Measurements from ENCODE around the gene SLC30A10.
"Not testable (repeated sequence)": the region's sequence is repeated elsewhere in the genome, so short reads cannot be mapped to it uniquely, and the experiment has no call there.

The SLC30A10 gene

GRCh38 chr1:219898375-219898774, 30.0 kb downstream of the SLC30A10 start:
- TF ChIP-seq JUND (IDR thresholded peaks at IDR 0.05; ENCODE audit: low read depth): no peak
- no peak for DNase-seq (ENCODE audit: low read depth in 1 of 2, low spot score in 1 of 2)
- in situ Hi-C loops (cut with HindIII; ENCODE audit: low pct_unique_long_range_greater_than_20kb, low sequenced_read_pairs): no loop called here

- no peak for DNase-seq (ENCODE audit: low read depth in 1 of 2, low spot score in 1 of 2)
- TF ChIP-seq JUND (IDR thresholded peaks at IDR 0.05; ENCODE audit: low read depth): no peak
- in situ Hi-C loops (cut with HindIII; ENCODE audit: low pct_unique_long_range_greater_than_20kb, low sequenced_read_pairs): no loop called here
Observed at GRCh38 chr1:219897914-219898313, 30.4 kb downstream of the SLC30A10 start.

GRCh38 chr1:219892271-219892670, 36.1 kb downstream of the SLC30A10 start:
- in situ Hi-C loops (cut with HindIII; ENCODE audit: low pct_unique_long_range_greater_than_20kb, low sequenced_read_pairs); DNase-seq (ENCODE audit: low read depth in 1 of 2, low spot score in 1 of 2): not testable (repeated sequence)

- in situ Hi-C loops (cut with HindIII; ENCODE audit: low pct_unique_long_range_greater_than_20kb, low sequenced_read_pairs); DNase-seq (ENCODE audit: low read depth in 1 of 2, low spot score in 1 of 2): not testable (repeated sequence)
Observed at GRCh38 chr1:219891846-219892245, 36.5 kb downstream of the SLC30A10 start.

- in situ Hi-C loops (cut with HindIII; ENCODE audit: low pct_unique_long_range_greater_than_20kb, low sequenced_read_pairs); DNase-seq (ENCODE audit: low read depth in 1 of 2, low spot score in 1 of 2): not testable (repeated sequence)
Observed at GRCh38 chr1:219888667-219889066, 39.7 kb downstream of the SLC30A10 start.

- DNase-seq (ENCODE audit: low read depth in 1 of 2, low spot score in 1 of 2): no peak
- TF ChIP-seq JUND (IDR thresholded peaks at IDR 0.05; ENCODE audit: low read depth): no peak
- in situ Hi-C loops (cut with HindIII; ENCODE audit: low pct_unique_long_range_greater_than_20kb, low sequenced_read_pairs): no loop called here
Observed at GRCh38 chr1:219885680-219886079, 42.7 kb downstream of the SLC30A10 start.

GRCh38 chr1:219883400-219884332, 44.7 kb downstream of the SLC30A10 start:
- DNase-seq (ENCODE audit: low read depth in 1 of 2, low spot score in 1 of 2): peak in 1 of 2 experiments; percentile 24
- in situ Hi-C loops (cut with HindIII; ENCODE audit: low pct_unique_long_range_greater_than_20kb, low sequenced_read_pairs): no loop called here
- TF ChIP-seq JUND (IDR thresholded peaks at IDR 0.05; ENCODE audit: low read depth): no peak

- in situ Hi-C loops (cut with HindIII; ENCODE audit: low pct_unique_long_range_greater_than_20kb, low sequenced_read_pairs): no loop called here
- no peak for DNase-seq (ENCODE audit: low read depth in 1 of 2, low spot score in 1 of 2)
- no peak for TF ChIP-seq JUND (IDR thresholded peaks at IDR 0.05; ENCODE audit: low read depth)
Observed at GRCh38 chr1:219882755-219883154, 45.6 kb downstream of the SLC30A10 start.

GRCh38 chr1:219882096-219882495, 46.3 kb downstream of the SLC30A10 start:
- in situ Hi-C loops (cut with HindIII; ENCODE audit: low pct_unique_long_range_greater_than_20kb, low sequenced_read_pairs): no loop called here
- TF ChIP-seq JUND (IDR thresholded peaks at IDR 0.05; ENCODE audit: low read depth): no peak
- no peak for DNase-seq (ENCODE audit: low read depth in 1 of 2, low spot score in 1 of 2)

GRCh38 chr1:219880765-219881457, 47.4 kb downstream of the SLC30A10 start:
- in situ Hi-C loops (cut with HindIII; ENCODE audit: low pct_unique_long_range_greater_than_20kb, low sequenced_read_pairs): no loop called here
- no peak for TF ChIP-seq JUND (IDR thresholded peaks at IDR 0.05; ENCODE audit: low read depth)
- no peak for DNase-seq (ENCODE audit: low read depth in 1 of 2, low spot score in 1 of 2)

GRCh38 chr1:219876798-219877209, 51.6 kb downstream of the SLC30A10 start:
- in situ Hi-C loops (cut with HindIII; ENCODE audit: low pct_unique_long_range_greater_than_20kb, low sequenced_read_pairs): no loop called here
- peak in 1 of 2 experiments; percentile 50 for DNase-seq (ENCODE audit: low read depth in 1 of 2, low spot score in 1 of 2)
- no peak for TF ChIP-seq JUND (IDR thresholded peaks at IDR 0.05; ENCODE audit: low read depth)

- in situ Hi-C loops (cut with HindIII; ENCODE audit: low pct_unique_long_range_greater_than_20kb, low sequenced_read_pairs): no loop called here
Observed at GRCh38 chr1:219875860-219876259, 52.5 kb downstream of the SLC30A10 start.

GRCh38 chr1:219872538-219872937, 55.8 kb downstream of the SLC30A10 start:
- in situ Hi-C loops (cut with HindIII; ENCODE audit: low pct_unique_long_range_greater_than_20kb, low sequenced_read_pairs); DNase-seq (ENCODE audit: low read depth in 1 of 2, low spot score in 1 of 2): not testable (repeated sequence)

More at GRCh38 chr1:219875860-219876259, 52.5 kb downstream of the SLC30A10 start:
- no peak for DNase-seq (ENCODE audit: low read depth in 1 of 2, low spot score in 1 of 2)
- TF ChIP-seq JUND (IDR thresholded peaks at IDR 0.05; ENCODE audit: low read depth): no peak
